Liver (tissue), 9 donors: ENCODE data around the gene MANF. TPM values are rescaled to one million over a fixed set of nuclear protein-coding genes. Genes with fewer than 3 reads are reported as not detected.

Experiments
- DNase-seq: peaks from one replicate; pipeline ENCODE4 v3.0.0-alpha.2; 2017; ENCODE audit warnings: low spot score
- H3K27ac ChIP-seq, 2 donors: one replicate each; pipeline ENCODE4 v1.7.0; 2013; ENCODE audit warnings: inconsistent platforms in 2 of 2, low read length in 2 of 2, control low read depth in 1 of 2, low read depth in 1 of 2, mild to moderate bottlenecking in 1 of 2
- H3K27me3 ChIP-seq, 4 donors: one replicate each; pipeline versions ENCODE4 v1.6.1 to v1.7.0; 2013; ENCODE audit warnings: low read length in 3 of 4, inconsistent platforms in 1 of 4, mild to moderate bottlenecking in 1 of 4, moderate library complexity in 1 of 4; ENCODE audit not compliant: control insufficient read depth in 4 of 4, insufficient read depth in 4 of 4
- H3K36me3 ChIP-seq, 4 donors: one replicate each; pipeline versions ENCODE4 v1.6.1 to v1.7.0; 2013; ENCODE audit warnings: low read length in 3 of 4, mild to moderate bottlenecking in 3 of 4, low read depth in 1 of 4, moderate library complexity in 1 of 4; ENCODE audit not compliant: control insufficient read depth in 4 of 4, insufficient read depth in 3 of 4
- H3K4me1 ChIP-seq, 4 donors: one replicate each; pipeline versions ENCODE4 v1.6.1 to v1.7.0; 2013; ENCODE audit warnings: low read length in 3 of 4, mild to moderate bottlenecking in 3 of 4, moderate library complexity in 1 of 4; ENCODE audit not compliant: control insufficient read depth in 4 of 4, insufficient read depth in 4 of 4
- H3K4me3 ChIP-seq, 3 donors: one replicate each; pipeline versions ENCODE4 v1.6.1 to v1.7.0; 2013; ENCODE audit warnings: low read length in 3 of 3, control low read depth in 1 of 3, low read depth in 1 of 3, mild to moderate bottlenecking in 1 of 3
- H3K9ac ChIP-seq, 2 donors: one replicate each; pipeline ENCODE4 v1.7.0; 2013; ENCODE audit warnings: low read length in 2 of 2, mild to moderate bottlenecking in 2 of 2, moderate library complexity in 2 of 2, control low read depth in 1 of 2, low read depth in 1 of 2
- H3K9me3 ChIP-seq, 4 donors: one replicate each; pipeline versions ENCODE4 v1.6.1 to v1.7.0; 2013; ENCODE audit warnings: low read length in 3 of 4; ENCODE audit not compliant: control insufficient read depth in 4 of 4
- ATF3 ChIP-seq: IDR thresholded peaks from 2 replicates; pipeline ENCODE4 v1.6.1; 2016; ENCODE audit warnings: antibody characterized with exemption
- EGR1 ChIP-seq, 2 donors: IDR thresholded peaks; 2 replicates each; pipeline ENCODE4 v1.6.1; 2016 to 2018; ENCODE audit warnings: antibody characterized with exemption in 2 of 2, low read depth in 2 of 2
- FOXA1 ChIP-seq: IDR thresholded peaks from 2 replicates; pipeline ENCODE4 v1.6.1; 2016; ENCODE audit warnings: antibody characterized with exemption
- FOXA2 ChIP-seq: IDR thresholded peaks from 2 replicates; pipeline ENCODE4 v1.6.1; 2016; ENCODE audit warnings: antibody characterized with exemption
- GABPA ChIP-seq, 2 donors: IDR thresholded peaks in 1 of 2; conservative IDR thresholded peaks in 1 of 2; 2 replicates each; pipeline ENCODE4 v1.6.1; 2016; ENCODE audit warnings: antibody characterized with exemption in 2 of 2, mild to moderate bottlenecking in 1 of 2, moderate library complexity in 1 of 2
- HNF4A ChIP-seq, 2 donors: conservative IDR thresholded peaks; 2 replicates each; pipeline ENCODE4 v1.6.1; 2016; ENCODE audit warnings: antibody characterized with exemption in 2 of 2, mild to moderate bottlenecking in 2 of 2
- HNF4G ChIP-seq: IDR thresholded peaks from 2 replicates; pipeline ENCODE4 v1.6.1; 2016; ENCODE audit warnings: antibody characterized with exemption
- JUND ChIP-seq, 2 donors: IDR thresholded peaks; 2 replicates each; pipeline ENCODE4 v1.6.1; 2016; ENCODE audit warnings: antibody characterized with exemption in 2 of 2
- MAX ChIP-seq: IDR thresholded peaks from 2 replicates; pipeline ENCODE4 v1.6.1; 2016; ENCODE audit warnings: antibody characterized with exemption
- NR2F2 ChIP-seq: IDR thresholded peaks from 2 replicates; pipeline ENCODE4 v1.6.1; 2016; ENCODE audit warnings: antibody characterized with exemption
- RAD21 ChIP-seq, 2 donors: IDR thresholded peaks; 2 replicates each; pipeline ENCODE4 v1.6.1; 2016; ENCODE audit warnings: antibody characterized with exemption in 2 of 2, mild to moderate bottlenecking in 2 of 2
- REST ChIP-seq: IDR thresholded peaks from 2 replicates; pipeline ENCODE4 v1.6.1; 2016; ENCODE audit warnings: antibody characterized with exemption, mild to moderate bottlenecking
- RXRA ChIP-seq, 2 donors: IDR thresholded peaks; 2 replicates each; pipeline ENCODE4 v1.6.1; 2017 to 2018; ENCODE audit warnings: antibody characterized with exemption in 2 of 2, mild to moderate bottlenecking in 1 of 2
- SP1 ChIP-seq: IDR thresholded peaks from 2 replicates; pipeline ENCODE4 v1.6.1; 2018; ENCODE audit warnings: antibody characterized with exemption, mild to moderate bottlenecking
- YY1 ChIP-seq: IDR thresholded peaks from 2 replicates; pipeline ENCODE4 v1.6.1; 2016; ENCODE audit warnings: antibody characterized with exemption, mild to moderate bottlenecking
- ZBTB33 ChIP-seq: IDR thresholded peaks from 2 replicates; pipeline ENCODE4 v1.6.1; 2016; ENCODE audit warnings: antibody characterized with exemption
- WGBS: extraction: QIAGEN DNeasy Blood & Tissue Kit; methylation state at CpG from one replicate; pipeline ENCODE4 v1.1.7; 2013; 5-methylcytosine and 5-hydroxymethylcytosine counted together
- polyA plus RNA-seq, 2 donors: library from polyadenylated mRNA; stranded (reverse) in 1 of 2; unstranded in 1 of 2; fragments of 200-250 nt in 1 of 2; fragments of >200 nt in 1 of 2; fragmentation: Nextera tagmentation in 1 of 2; extraction: Ambion mirVana in 1 of 2; gene quantifications; one replicate each; pipeline versions ENCODE4 v1.2.1 to v1.2.3, GENCODE V29; 2013 to 2015
- total RNA-seq, 2 donors: library from RNA; depleted of rRNA; stranded (reverse); fragments of >200 nt; gene quantifications; one replicate each; pipeline ENCODE4 v1.2.3, GENCODE V29; 2014
- donor health status: healthy.
- donor health status: healthy.
- donor health status: healthy.
- donor health status: healthy.
- donor health status: healthy.

Gene MANF
- total and polyA plus RNA-seq, 4 donors, result 28.9 to 116 (median 75.6) TPM

- TF ChIP-seq ZBTB33, result no peak
- no peak for TF ChIP-seq YY1
- TF ChIP-seq EGR1 (IDR thresholded peaks at IDR 0.05; ENCODE audit: low read depth in 2 of 2), result no peak
- no peak for TF ChIP-seq ATF3
- TF ChIP-seq RAD21 (IDR thresholded peaks at IDR 0.05), result no peak
- TF ChIP-seq NR2F2, result no peak
- TF ChIP-seq HNF4G, result no peak
- TF ChIP-seq HNF4A (conservative IDR thresholded peaks at IDR 0.05), result no peak
- TF ChIP-seq RXRA (IDR thresholded peaks at IDR 0.05), result no peak
Observed at GRCh38 chr3:51378065-51378464, 7.0 kb upstream of the MANF start (continued).

- H3K4me3 ChIP-seq, result no peak overlapping the region
- no peak for TF ChIP-seq GABPA (IDR thresholded peaks at IDR 0.05 in 1 of 2, conservative IDR thresholded peaks at IDR 0.05 in 1 of 2)
- TF ChIP-seq SP1, result no peak
- no peak for TF ChIP-seq ZBTB33
- no peak for TF ChIP-seq JUND (IDR thresholded peaks at IDR 0.05)
- no peak for TF ChIP-seq EGR1 (IDR thresholded peaks at IDR 0.05; ENCODE audit: low read depth in 2 of 2)
- TF ChIP-seq MAX, result no peak
- no peak for TF ChIP-seq HNF4G
- no peak for TF ChIP-seq HNF4A (conservative IDR thresholded peaks at IDR 0.05)
- no peak for TF ChIP-seq REST
- TF ChIP-seq FOXA1, result no peak
- TF ChIP-seq FOXA2, result no peak
- no peak overlapping the region for H3K27ac ChIP-seq
- no peak overlapping the region for H3K9ac ChIP-seq
- no peak for DNase-seq
- no peaks in the 10 kb centered on the region for H3K27me3 ChIP-seq
- 90% methylated on average over 2 of the region's 2 CpGs for WGBS
- peaks cover 0 to 10% (median 6%) of the 10 kb centered on the region in 4 donors for H3K4me1 ChIP-seq
- no peaks in the 10 kb centered on the region for H3K9me3 ChIP-seq
- no peaks in the 10 kb centered on the region for H3K36me3 ChIP-seq
Observed at GRCh38 chr3:51378726-51379125, 6.4 kb upstream of the MANF start.
